Thyroid gland (tissue), 4 donors: ENCODE data around the gene POFUT2. TPM values are rescaled to one million over a fixed set of nuclear protein-coding genes. Genes with fewer than 3 reads are reported as not detected.

Experiments
- DNase-seq, 2 donors: peaks; one replicate each; pipeline ENCODE4 v3.0.0-alpha.2; 2019
- H3K27ac ChIP-seq, 3 donors: fragments of 200-600 bp; sonication (generic); 1 replicate in 2 of 3; 2 replicates in 1 of 3; pipeline ENCODE4 v1.5.1; 2016 to 2019; ENCODE audit warnings: mild to moderate bottlenecking in 1 of 3, moderate library complexity in 1 of 3
- H3K27me3 ChIP-seq: fragments of 200-600 bp; sonication (generic); one replicate; pipeline ENCODE4 v1.5.1; 2019
- H3K36me3 ChIP-seq, 2 donors: fragments of 200-600 bp; sonication (generic); one replicate each; pipeline ENCODE4 v1.5.1; 2016 to 2019
- H3K4me1 ChIP-seq, 2 donors: fragments of 200-600 bp; sonication (generic); one replicate each; pipeline ENCODE4 v1.5.1; 2017 to 2019
- H3K4me3 ChIP-seq, 3 donors: fragments of 200-600 bp; sonication (generic); replicated peaks in 1 of 3; 1 replicate in 2 of 3; 2 replicates in 1 of 3; pipeline ENCODE4 v1.5.1; 2016; ENCODE audit warnings: mild to moderate bottlenecking in 1 of 3
- H3K9me3 ChIP-seq: fragments of 200-600 bp; sonication (generic); one replicate; pipeline ENCODE4 v1.5.1; 2017
- CTCF ChIP-seq, 6 experiments: fragments of 200-600 bp in 3 of 6; fragments of 450-650 bp in 3 of 6; sonication (generic) in 3 of 6; IDR thresholded peaks; one replicate each; pipeline ENCODE4 v1.5.1; 2016 to 2019; ENCODE audit warnings: antibody characterized with exemption in 6 of 6, mild to moderate bottlenecking in 2 of 6, inconsistent platforms in 1 of 6, moderate library complexity in 1 of 6
- POLR2A ChIP-seq, 2 donors: fragments of 450-650 bp; IDR thresholded peaks; one replicate each; pipeline ENCODE4 v1.6.1; 2017; ENCODE audit warnings: antibody characterized with exemption in 2 of 2, mild to moderate bottlenecking in 2 of 2, moderate library complexity in 1 of 2
- WGBS, 2 donors: methylation state at CpG; one replicate each; pipeline ENCODE4 v1.1.5; 2017; 5-methylcytosine and 5-hydroxymethylcytosine counted together
- intact Hi-C: fragments of 100-400 bp; cut with DNase I; formaldehyde crosslinking; loops from one replicate; pipeline ENCODE4 v1.15.1; 2023
- total RNA-seq, 4 donors: library from RNA; depleted of rRNA; stranded (reverse); fragments of >200 nt; gene quantifications; one replicate each; pipeline ENCODE4 v1.2.3, GENCODE V29; 2016

The POFUT2 gene
- total RNA-seq, 4 donors from 2014 or later: 20.2 to 52.2 (median 40.5) TPM

- Histone ChIP-seq H3K27me3 (no peaks in the 10 kb centered on the region), H3K4me1 (peaks cover 17 to 47% of the 10 kb centered on the region in 2 donors), H3K9me3 (no peaks in the 10 kb centered on the region), H3K27ac (peak overlapping the region; percentile 66 to 75 (median 73)), H3K4me3 (no peak overlapping the region), H3K36me3 (no peaks in the 10 kb centered on the region)
- peak; percentile 85 for DNase-seq
- 31 to 34% methylated on average over 25 to 28 of the region's 33 CpGs for WGBS, 2 donors
- intact Hi-C loops: no loop called here
- TF ChIP-seq POLR2A (IDR thresholded peaks at IDR 0.05) (no peak), CTCF (IDR thresholded peaks at IDR 0.05) (no peak)
Observed at GRCh38 chr21:45306832-45307571, 19.3 kb upstream of the POFUT2 start.

DNA sequence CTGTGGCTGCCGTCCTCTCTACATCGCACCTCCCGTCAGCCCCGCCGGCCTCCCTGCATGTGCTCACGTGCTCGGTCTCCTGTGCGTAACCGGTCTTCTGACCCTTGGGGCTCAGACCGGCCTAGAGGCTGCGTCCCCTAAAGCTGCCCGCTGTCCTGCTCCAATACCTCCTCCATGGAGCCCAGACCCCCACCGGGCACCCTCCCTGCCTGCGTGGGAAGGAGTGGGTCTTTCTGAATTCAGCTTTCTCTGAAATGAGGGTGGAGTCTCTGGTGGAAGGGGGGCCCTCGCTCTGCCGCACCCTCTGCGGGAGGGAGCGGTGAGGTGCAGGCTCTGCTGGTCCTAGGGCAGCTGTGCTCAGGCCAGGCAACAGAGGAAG, 18.7 kb upstream of the POFUT2 start:
- no peaks in the 10 kb centered on the region for H3K9me3 ChIP-seq
- intact Hi-C loops: no loop called here
- H3K27ac ChIP-seq: peak overlapping the region; percentile 66 to 75 (median 73)
- no peak for DNase-seq
- WGBS, 2 donors: 89% methylated on average over 14 to 18 of the region's 18 CpGs
- peaks cover 17 to 52% of the 10 kb centered on the region in 2 donors for H3K4me1 ChIP-seq
- no peaks in the 10 kb centered on the region for H3K27me3 ChIP-seq
- TF ChIP-seq CTCF (IDR thresholded peaks at IDR 0.05) (no peak), POLR2A (IDR thresholded peaks at IDR 0.05) (no peak)
- H3K4me3 ChIP-seq: no peak overlapping the region
- H3K36me3 ChIP-seq: no peaks in the 10 kb centered on the region

DNA sequence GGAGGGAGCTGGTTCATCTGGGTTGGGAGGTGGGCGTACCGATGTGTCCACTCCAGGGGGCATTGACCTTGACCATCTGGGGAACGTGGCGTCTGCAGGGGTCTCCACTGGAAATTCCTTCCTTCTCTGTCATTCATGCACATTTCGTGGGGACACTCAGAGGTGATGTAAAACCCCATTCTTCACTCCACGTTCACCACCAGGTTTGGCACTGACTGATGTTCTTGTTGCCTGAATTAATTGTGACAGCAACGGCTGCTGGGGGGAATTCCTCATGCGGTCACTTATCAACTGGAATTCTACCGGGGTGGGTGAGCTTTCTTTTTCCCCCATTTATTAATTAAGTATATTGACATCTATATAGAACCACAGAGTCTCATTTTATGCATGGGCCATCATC, 18.1 kb upstream of the POFUT2 start:
- no peaks in the 10 kb centered on the region for H3K9me3 ChIP-seq
- no peaks in the 10 kb centered on the region for H3K36me3 ChIP-seq
- DNase-seq: no peak
- peaks cover 17 to 58% of the 10 kb centered on the region in 2 donors for H3K4me1 ChIP-seq
- intact Hi-C loops: no loop called here
- H3K27ac ChIP-seq: no peak overlapping the region
- no peak overlapping the region for H3K4me3 ChIP-seq
- H3K27me3 ChIP-seq: no peaks in the 10 kb centered on the region
- 90 to 94% methylated on average over 9 of the region's 9 CpGs for WGBS, 2 donors
- TF ChIP-seq CTCF (IDR thresholded peaks at IDR 0.05) (no peak), POLR2A (IDR thresholded peaks at IDR 0.05) (no peak)

- DNase-seq: no peak
- no peaks in the 10 kb centered on the region for H3K9me3 ChIP-seq
- TF ChIP-seq CTCF (IDR thresholded peaks at IDR 0.05) (no peak), POLR2A (IDR thresholded peaks at IDR 0.05) (no peak)
- H3K27me3 ChIP-seq: no peaks in the 10 kb centered on the region
- no peaks in the 10 kb centered on the region for H3K36me3 ChIP-seq
- intact Hi-C loops: no loop called here
- peaks cover 17 to 63% of the 10 kb centered on the region in 2 donors for H3K4me1 ChIP-seq
- no peak overlapping the region for H3K27ac ChIP-seq
- H3K4me3 ChIP-seq: no peak overlapping the region
- WGBS, 2 donors: 88 to 90% methylated on average over 7 of the region's 7 CpGs
Observed at GRCh38 chr21:45304945-45305344, 17.2 kb upstream of the POFUT2 start.

DNA sequence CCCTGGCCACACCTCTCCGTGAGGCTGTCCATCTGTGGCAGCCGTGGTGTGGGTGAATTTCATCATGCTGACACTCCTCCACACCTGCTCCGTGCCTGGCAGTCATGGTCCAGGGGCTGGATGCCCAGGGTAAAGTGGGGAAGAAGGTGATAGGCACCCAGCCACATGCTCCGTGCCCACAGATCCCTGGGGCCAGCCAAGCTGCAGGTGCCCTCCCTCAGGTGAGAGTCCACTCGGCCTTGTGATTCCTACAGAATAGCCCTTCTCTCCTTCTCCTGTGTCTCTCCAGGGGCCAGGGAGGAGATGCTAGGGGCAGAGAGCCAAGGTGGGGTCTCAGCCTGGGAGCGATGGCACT, 16.8 kb upstream of the POFUT2 start:
- Histone ChIP-seq H3K9me3 (no peaks in the 10 kb centered on the region), H3K27ac (no peak overlapping the region), H3K36me3 (no peaks in the 10 kb centered on the region), H3K4me3 (no peak overlapping the region), H3K27me3 (no peaks in the 10 kb centered on the region), H3K4me1 (peaks cover 17 to 60% of the 10 kb centered on the region in 2 donors)
- 71 to 100% methylated on average over 3 to 4 of the region's 6 CpGs for WGBS, 2 donors
- DNase-seq: no peak
- TF ChIP-seq POLR2A (IDR thresholded peaks at IDR 0.05) (no peak), CTCF (IDR thresholded peaks at IDR 0.05) (no peak)
- intact Hi-C loops: no loop called here
